Stimulated activated CD4-positive, alpha-beta T cell treated with anti-CD3 and anti-CD28 coated beads, Interleukin-15, amount 100 ng/mL, for 24 hours (primary cell): ENCODE data around the gene CRYGD.
"Not testable (repeated sequence)": the region's sequence is repeated elsewhere in the genome, so short reads cannot be mapped to it uniquely, and the experiment has no call there.

Experiments
- DNase-seq: peaks from one replicate; pipeline ENCODE4 v3.0.0-alpha.2; 2020

CRYGD gene

GRCh38 chr2:208129744-208130711, 5.7 kb upstream of the CRYGD start, which contains the start of gene CRYGC:
TSS of gene CRYGC (minus strand) at chr2:208129828. CDS start at chr2:208129792, 36 bp downstream.
- no peak for DNase-seq

- no peak for DNase-seq
These were observed 3.8 kb upstream of the CRYGD start for GRCh38 chr2:208128136-208128535.

GRCh38 chr2:208127090-208127489, 2.8 kb upstream of the CRYGD start:
- no peak for DNase-seq

GRCh38 chr2:208125251-208125650, 927 bp upstream of the CRYGD start:
- no peak for DNase-seq

- DNase-seq, result no peak
These were observed 2.1 kb downstream of the CRYGD start for GRCh38 chr2:208122248-208122647.

GRCh38 chr2:208118918-208119317, 5.4 kb downstream of the CRYGD start:
- no peak for DNase-seq

GRCh38 chr2:208117390-208117789, 6.9 kb downstream of the CRYGD start:
- DNase-seq, result not testable (repeated sequence)

- no peak for DNase-seq
These were observed 11.4 kb downstream of the CRYGD start for GRCh38 chr2:208112969-208113368.

- not testable (repeated sequence) for DNase-seq
These were observed 12.0 kb downstream of the CRYGD start for GRCh38 chr2:208112273-208112745.

GRCh38 chr2:208103616-208104015, 20.7 kb downstream of the CRYGD start:
- no peak for DNase-seq

- no peak for DNase-seq
These were observed 22.4 kb downstream of the CRYGD start for GRCh38 chr2:208101716-208102631.

- no peak for DNase-seq
These were observed 24.4 kb downstream of the CRYGD start for GRCh38 chr2:208099682-208100470.

- DNase-seq, result not testable (repeated sequence)
These were observed 25.6 kb downstream of the CRYGD start for GRCh38 chr2:208098701-208099100.

- no peak for DNase-seq
These were observed 26.1 kb downstream of the CRYGD start for GRCh38 chr2:208098267-208098666.

- no peak for DNase-seq
These were observed 26.5 kb downstream of the CRYGD start for GRCh38 chr2:208097801-208098200.

GRCh38 chr2:208097313-208097712, 27.0 kb downstream of the CRYGD start:
- no peak for DNase-seq

- DNase-seq, result no peak
These were observed 28.2 kb downstream of the CRYGD start for GRCh38 chr2:208096080-208096479.

GRCh38 chr2:208093128-208093527, 31.2 kb downstream of the CRYGD start:
- DNase-seq, result no peak

GRCh38 chr2:208092093-208092832, 32.1 kb downstream of the CRYGD start:
- DNase-seq, result no peak

- no peak for DNase-seq
These were observed 33.9 kb downstream of the CRYGD start for GRCh38 chr2:208090420-208090819.

- no peak for DNase-seq
These were observed 38.3 kb downstream of the CRYGD start for GRCh38 chr2:208086029-208086428.

- no peak for DNase-seq
These were observed 40.5 kb downstream of the CRYGD start for GRCh38 chr2:208083807-208084206.
